ENCODE measurements around the gene SPRY1. TPM values are rescaled to one million over a fixed set of nuclear protein-coding genes. Genes with fewer than 3 reads are reported as not detected.

SPRY1 gene
- total and polyA plus RNA-seq, 9 of the 15 experiments (the other 6 are each of a cell fraction or from before 2014, with no cell fraction given) = 0.18 to 1.9 (median 0.45) TPM; not detected in 1

DNA sequence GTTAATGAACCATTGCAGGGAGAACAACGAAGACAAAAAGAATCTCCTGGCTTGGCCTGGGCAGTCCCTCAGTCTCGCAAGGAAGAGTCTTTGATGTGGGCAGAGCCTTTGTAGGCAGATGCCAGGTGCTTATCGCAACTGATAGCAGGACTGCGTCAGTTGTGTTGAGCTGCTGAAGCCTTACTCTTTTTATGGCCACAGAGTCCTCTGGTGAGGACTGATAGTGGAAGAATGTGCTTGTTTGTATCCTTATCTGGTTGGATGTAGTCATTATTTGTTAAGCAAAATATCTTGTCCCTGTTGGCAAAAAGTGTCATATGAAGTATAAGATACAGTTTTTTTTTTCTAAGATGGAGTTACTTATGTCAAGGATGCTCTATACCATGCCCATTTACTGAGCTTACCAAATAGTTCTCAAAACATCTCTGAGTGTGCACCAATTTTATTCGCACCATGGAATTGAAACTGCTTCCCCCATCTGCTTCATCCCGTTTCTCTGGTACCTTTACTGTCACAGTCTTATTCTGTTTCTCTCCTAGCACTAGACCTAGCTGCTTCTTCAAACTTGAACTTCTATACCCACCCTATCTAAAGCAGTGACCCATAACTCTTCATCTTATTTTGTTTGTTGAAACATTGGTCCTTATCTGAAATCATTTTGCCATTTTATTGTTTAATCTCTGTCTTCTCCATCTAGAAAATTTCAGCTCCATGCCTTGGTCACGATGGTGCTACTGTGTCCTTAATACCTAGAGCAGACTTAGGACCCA is 47.0 kb upstream of the SPRY1 start (continued):
- TF ChIP-seq, protein P1, sequence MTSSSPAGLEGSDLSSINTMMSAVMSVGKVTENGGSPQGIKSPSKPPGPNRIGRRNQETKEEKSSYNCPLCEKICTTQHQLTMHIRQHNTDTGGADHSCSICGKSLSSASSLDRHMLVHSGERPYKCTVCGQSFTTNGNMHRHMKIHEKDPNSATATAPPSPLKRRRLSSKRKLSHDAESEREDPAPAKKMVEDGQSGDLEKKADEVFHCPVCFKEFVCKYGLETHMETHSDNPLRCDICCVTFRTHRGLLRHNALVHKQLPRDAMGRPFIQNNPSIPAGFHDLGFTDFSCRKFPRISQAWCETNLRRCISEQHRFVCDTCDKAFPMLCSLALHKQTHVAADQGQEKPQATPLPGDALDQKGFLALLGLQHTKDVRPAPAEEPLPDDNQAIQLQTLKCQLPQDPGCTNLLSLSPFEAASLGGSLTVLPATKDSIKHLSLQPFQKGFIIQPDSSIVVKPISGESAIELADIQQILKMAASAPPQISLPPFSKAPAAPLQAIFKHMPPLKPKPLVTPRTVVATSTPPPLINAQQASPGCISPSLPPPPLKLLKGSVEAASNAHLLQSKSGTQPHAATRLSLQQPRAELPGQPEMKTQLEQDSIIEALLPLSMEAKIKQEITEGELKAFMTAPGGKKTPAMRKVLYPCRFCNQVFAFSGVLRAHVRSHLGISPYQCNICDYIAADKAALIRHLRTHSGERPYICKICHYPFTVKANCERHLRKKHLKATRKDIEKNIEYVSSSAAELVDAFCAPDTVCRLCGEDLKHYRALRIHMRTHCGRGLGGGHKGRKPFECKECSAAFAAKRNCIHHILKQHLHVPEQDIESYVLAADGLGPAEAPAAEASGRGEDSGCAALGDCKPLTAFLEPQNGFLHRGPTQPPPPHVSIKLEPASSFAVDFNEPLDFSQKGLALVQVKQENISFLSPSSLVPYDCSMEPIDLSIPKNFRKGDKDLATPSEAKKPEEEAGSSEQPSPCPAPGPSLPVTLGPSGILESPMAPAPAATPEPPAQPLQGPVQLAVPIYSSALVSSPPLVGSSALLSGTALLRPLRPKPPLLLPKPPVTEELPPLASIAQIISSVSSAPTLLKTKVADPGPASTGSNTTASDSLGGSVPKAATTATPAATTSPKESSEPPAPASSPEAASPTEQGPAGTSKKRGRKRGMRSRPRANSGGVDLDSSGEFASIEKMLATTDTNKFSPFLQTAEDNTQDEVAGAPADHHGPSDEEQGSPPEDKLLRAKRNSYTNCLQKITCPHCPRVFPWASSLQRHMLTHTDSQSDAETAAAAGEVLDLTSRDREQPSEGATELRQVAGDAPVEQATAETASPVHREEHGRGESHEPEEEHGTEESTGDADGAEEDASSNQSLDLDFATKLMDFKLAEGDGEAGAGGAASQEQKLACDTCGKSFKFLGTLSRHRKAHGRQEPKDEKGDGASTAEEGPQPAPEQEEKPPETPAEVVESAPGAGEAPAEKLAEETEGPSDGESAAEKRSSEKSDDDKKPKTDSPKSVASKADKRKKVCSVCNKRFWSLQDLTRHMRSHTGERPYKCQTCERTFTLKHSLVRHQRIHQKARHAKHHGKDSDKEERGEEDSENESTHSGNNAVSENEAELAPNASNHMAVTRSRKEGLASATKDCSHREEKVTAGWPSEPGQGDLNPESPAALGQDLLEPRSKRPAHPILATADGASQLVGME (CRISPR knock-in tag; IDR thresholded peaks at IDR 0.05) = peak; percentile 99
- TF ChIP-seq ZNF644 (tag; IDR thresholded peaks at IDR 0.05; ENCODE audit: low read depth) = peak; percentile 100
- TF ChIP-seq ZC3H11A (IDR thresholded peaks at IDR 0.05; ENCODE audit: low read depth, low read length) = no peak
- no peak for TF ChIP-seq CBX8 (IDR thresholded peaks at IDR 0.05; ENCODE audit: borderline replicate concordance, extremely low read depth, low read depth, low read length, poor library complexity, severe bottlenecking)
- TF ChIP-seq SIX5 (IDR thresholded peaks at IDR 0.05; ENCODE audit: borderline replicate concordance in 1 of 2, insufficient read depth in 1 of 2, low read depth in 1 of 2, low read length in 2 of 2) = no peak
- TF ChIP-seq, protein P2, sequence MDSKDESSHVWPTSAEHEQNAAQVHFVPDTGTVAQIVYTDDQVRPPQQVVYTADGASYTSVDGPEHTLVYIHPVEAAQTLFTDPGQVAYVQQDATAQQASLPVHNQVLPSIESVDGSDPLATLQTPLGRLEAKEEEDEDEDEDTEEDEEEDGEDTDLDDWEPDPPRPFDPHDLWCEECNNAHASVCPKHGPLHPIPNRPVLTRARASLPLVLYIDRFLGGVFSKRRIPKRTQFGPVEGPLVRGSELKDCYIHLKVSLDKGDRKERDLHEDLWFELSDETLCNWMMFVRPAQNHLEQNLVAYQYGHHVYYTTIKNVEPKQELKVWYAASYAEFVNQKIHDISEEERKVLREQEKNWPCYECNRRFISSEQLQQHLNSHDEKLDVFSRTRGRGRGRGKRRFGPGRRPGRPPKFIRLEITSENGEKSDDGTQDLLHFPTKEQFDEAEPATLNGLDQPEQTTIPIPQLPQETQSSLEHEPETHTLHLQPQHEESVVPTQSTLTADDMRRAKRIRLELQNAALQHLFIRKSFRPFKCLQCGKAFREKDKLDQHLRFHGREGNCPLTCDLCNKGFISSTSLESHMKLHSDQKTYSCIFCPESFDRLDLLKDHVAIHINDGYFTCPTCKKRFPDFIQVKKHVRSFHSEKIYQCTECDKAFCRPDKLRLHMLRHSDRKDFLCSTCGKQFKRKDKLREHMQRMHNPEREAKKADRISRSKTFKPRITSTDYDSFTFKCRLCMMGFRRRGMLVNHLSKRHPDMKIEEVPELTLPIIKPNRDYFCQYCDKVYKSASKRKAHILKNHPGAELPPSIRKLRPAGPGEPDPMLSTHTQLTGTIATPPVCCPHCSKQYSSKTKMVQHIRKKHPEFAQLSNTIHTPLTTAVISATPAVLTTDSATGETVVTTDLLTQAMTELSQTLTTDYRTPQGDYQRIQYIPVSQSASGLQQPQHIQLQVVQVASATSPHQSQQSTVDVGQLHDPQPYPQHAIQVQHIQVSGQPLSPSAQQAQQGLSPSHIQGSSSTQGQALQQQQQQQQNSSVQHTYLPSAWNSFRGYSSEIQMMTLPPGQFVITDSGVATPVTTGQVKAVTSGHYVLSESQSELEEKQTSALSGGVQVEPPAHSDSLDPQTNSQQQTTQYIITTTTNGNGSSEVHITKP (IDR thresholded peaks at IDR 0.05; ENCODE audit: partially characterized antibody) = peak; percentile 18
- no peak for TF ChIP-seq KAT2B (IDR thresholded peaks at IDR 0.05; ENCODE audit: low read depth, low read length)
- TF ChIP-seq SRSF3 (IDR thresholded peaks at IDR 0.05; ENCODE audit: insufficient read depth, low read length) = no peak
- TF ChIP-seq, protein P3, sequence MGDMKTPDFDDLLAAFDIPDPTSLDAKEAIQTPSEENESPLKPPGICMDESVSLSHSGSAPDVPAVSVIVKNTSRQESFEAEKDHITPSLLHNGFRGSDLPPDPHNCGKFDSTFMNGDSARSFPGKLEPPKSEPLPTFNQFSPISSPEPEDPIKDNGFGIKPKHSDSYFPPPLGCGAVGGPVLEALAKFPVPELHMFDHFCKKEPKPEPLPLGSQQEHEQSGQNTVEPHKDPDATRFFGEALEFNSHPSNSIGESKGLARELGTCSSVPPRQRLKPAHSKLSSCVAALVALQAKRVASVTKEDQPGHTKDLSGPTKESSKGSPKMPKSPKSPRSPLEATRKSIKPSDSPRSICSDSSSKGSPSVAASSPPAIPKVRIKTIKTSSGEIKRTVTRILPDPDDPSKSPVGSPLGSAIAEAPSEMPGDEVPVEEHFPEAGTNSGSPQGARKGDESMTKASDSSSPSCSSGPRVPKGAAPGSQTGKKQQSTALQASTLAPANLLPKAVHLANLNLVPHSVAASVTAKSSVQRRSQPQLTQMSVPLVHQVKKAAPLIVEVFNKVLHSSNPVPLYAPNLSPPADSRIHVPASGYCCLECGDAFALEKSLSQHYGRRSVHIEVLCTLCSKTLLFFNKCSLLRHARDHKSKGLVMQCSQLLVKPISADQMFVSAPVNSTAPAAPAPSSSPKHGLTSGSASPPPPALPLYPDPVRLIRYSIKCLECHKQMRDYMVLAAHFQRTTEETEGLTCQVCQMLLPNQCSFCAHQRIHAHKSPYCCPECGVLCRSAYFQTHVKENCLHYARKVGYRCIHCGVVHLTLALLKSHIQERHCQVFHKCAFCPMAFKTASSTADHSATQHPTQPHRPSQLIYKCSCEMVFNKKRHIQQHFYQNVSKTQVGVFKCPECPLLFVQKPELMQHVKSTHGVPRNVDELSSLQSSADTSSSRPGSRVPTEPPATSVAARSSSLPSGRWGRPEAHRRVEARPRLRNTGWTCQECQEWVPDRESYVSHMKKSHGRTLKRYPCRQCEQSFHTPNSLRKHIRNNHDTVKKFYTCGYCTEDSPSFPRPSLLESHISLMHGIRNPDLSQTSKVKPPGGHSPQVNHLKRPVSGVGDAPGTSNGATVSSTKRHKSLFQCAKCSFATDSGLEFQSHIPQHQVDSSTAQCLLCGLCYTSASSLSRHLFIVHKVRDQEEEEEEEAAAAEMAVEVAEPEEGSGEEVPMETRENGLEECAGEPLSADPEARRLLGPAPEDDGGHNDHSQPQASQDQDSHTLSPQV (IDR thresholded peaks at IDR 0.05) = peak; percentile 100
- no peak for TF ChIP-seq COPS2 (conservative IDR thresholded peaks at IDR 0.05)
- no peak for TF ChIP-seq XRCC3 (IDR thresholded peaks at IDR 0.05)
- TF ChIP-seq TSC22D4 (tag; IDR thresholded peaks at IDR 0.05) = no peak

Measured in K562 (cell line).